IMR-90 (cell line): Measurements from ENCODE around the gene CNPY2. TPM values are rescaled to one million over a fixed set of nuclear protein-coding genes. Genes with fewer than 3 reads are reported as not detected.

Experiments
- ATAC-seq: fragments of 200-7000 bp; cut with Tn5 transposase; 2 replicates; pipeline ENCODE4 v1.9.1; 2020; ENCODE audit warnings: low read depth, mild to moderate bottlenecking, moderate library complexity
- BruUV-seq: library from RNA; stranded (reverse); fragments of 400-500 nt; replicated peaks from 2 replicates; lab custom pipeline; 2021; lab: Mats Ljungman, UMichigan
- CTCF ChIA-PET: fragments of 300-600 bp; formaldehyde crosslinking; extraction: SDS; loops from one replicate; lab custom pipeline; 2021; ENCODE audit warnings: antibody characterized with exemption; lab: Yijun Ruan, JAX
- POLR2A ChIA-PET: fragments of 300-600 bp; sonication (Branson Sonifier 250); formaldehyde crosslinking; loops from one replicate; lab custom pipeline; 2022; ENCODE audit warnings: antibody characterized with exemption; ENCODE audit not compliant: unreplicated experiment; lab: Charles Lee
- DNase-seq: peaks from one replicate; pipeline ENCODE4 v3.0.0; 2013
- H2AFZ ChIP-seq: replicated peaks from 2 replicates; pipeline ENCODE3; 2013; ENCODE audit warnings: low read length, mild to moderate bottlenecking; ENCODE audit not compliant: poor library complexity
- H2AK5ac ChIP-seq: 2 replicates; pipeline ENCODE4 v1.6.1; 2013; ENCODE audit warnings: low read depth, low read length, inconsistent platforms
- H2AK9ac ChIP-seq: replicated peaks from 2 replicates; pipeline ENCODE3; 2013; ENCODE audit warnings: mild to moderate bottlenecking, low read depth, low read length, moderate library complexity; ENCODE audit not compliant: poor library complexity
- H2BK120ac ChIP-seq: 2 replicates; pipeline ENCODE4 v1.6.1; 2013; ENCODE audit warnings: low read depth, low read length, inconsistent platforms
- H2BK15ac ChIP-seq: 3 replicates; pipeline ENCODE4 v1.6.1; 2013; ENCODE audit warnings: low read depth, low read length, inconsistent platforms
- H2BK20ac ChIP-seq: 2 replicates; pipeline ENCODE4 v1.6.1; 2013; ENCODE audit warnings: low read depth, mild to moderate bottlenecking, inconsistent platforms, low read length, moderate library complexity
- H2BK5ac ChIP-seq: 2 replicates; pipeline ENCODE4 v1.6.1; 2013; ENCODE audit warnings: mild to moderate bottlenecking, low read depth, low read length, inconsistent platforms; ENCODE audit not compliant: poor library complexity, severe bottlenecking
- H3K14ac ChIP-seq: replicated peaks from 2 replicates; pipeline ENCODE4 v1.6.1; 2013; ENCODE audit warnings: low read depth, low read length, inconsistent platforms
- H3K18ac ChIP-seq: 2 replicates; pipeline ENCODE4 v1.6.1; 2013; ENCODE audit warnings: low read depth, low read length, control low read depth
- H3K23ac ChIP-seq: 2 replicates; pipeline ENCODE4 v1.6.1; 2013; ENCODE audit warnings: low read depth, low read length, inconsistent platforms
- H3K27ac ChIP-seq: 2 replicates; pipeline ENCODE4 v1.5.1; 2013; ENCODE audit warnings: mild to moderate bottlenecking, control low read depth, low read length; ENCODE audit not compliant: insufficient read depth
- H3K27me3 ChIP-seq: 2 replicates; pipeline ENCODE4 v1.6.1; 2013; ENCODE audit warnings: low read length; ENCODE audit not compliant: control insufficient read depth, insufficient read depth
- H3K36me3 ChIP-seq: 2 replicates; pipeline ENCODE4 v1.6.1; 2013; ENCODE audit warnings: low read length, mixed read lengths; ENCODE audit not compliant: control insufficient read depth, insufficient read depth
- H3K4ac ChIP-seq: 2 replicates; pipeline ENCODE4 v1.6.1; 2013; ENCODE audit warnings: low read depth, low read length, inconsistent platforms
- H3K4me1 ChIP-seq: 2 replicates; pipeline ENCODE4 v1.6.1; 2013; ENCODE audit warnings: low read length, mixed read lengths; ENCODE audit not compliant: control insufficient read depth, insufficient read depth
- H3K4me2 ChIP-seq: 2 replicates; pipeline ENCODE4 v1.6.1; 2013; ENCODE audit warnings: low read depth, mild to moderate bottlenecking, control low read depth, low read length, moderate library complexity
- H3K4me3 ChIP-seq: 2 replicates; pipeline ENCODE4 v1.5.1; 2013; ENCODE audit warnings: low read depth, mild to moderate bottlenecking, control low read depth, low read length, moderate library complexity; ENCODE audit not compliant: insufficient read depth
- H3K56ac ChIP-seq: 2 replicates; pipeline ENCODE4 v1.6.1; 2013; ENCODE audit warnings: low read length, inconsistent platforms; ENCODE audit not compliant: insufficient read depth; ENCODE audit errors: extremely low read depth
- H3K79me1 ChIP-seq, 2 experiments: 2 replicates each; pipeline ENCODE4 v1.6.1; 2013; ENCODE audit warnings: low read length in 2 of 2, inconsistent platforms in 1 of 2, low read depth in 1 of 2
- H3K9ac ChIP-seq: 2 replicates; pipeline ENCODE4 v1.6.1; 2013; ENCODE audit warnings: low read depth, low read length, control low read depth
- H3K9me1 ChIP-seq: 2 replicates; pipeline ENCODE4 v1.6.1; 2013; ENCODE audit warnings: low read length, inconsistent platforms; ENCODE audit not compliant: insufficient read depth
- H3K9me3 ChIP-seq: 2 replicates; pipeline ENCODE4 v1.6.1; 2013; ENCODE audit warnings: low read length; ENCODE audit not compliant: control insufficient read depth, insufficient read depth
- H4K20me1 ChIP-seq: 2 replicates; pipeline ENCODE4 v1.6.1; 2013; ENCODE audit warnings: low read length, inconsistent platforms; ENCODE audit not compliant: insufficient read depth
- H4K5ac ChIP-seq: 2 replicates; pipeline ENCODE4 v1.6.1; 2013; ENCODE audit warnings: mild to moderate bottlenecking, low read depth, low read length, control low read depth
- H4K8ac ChIP-seq, 2 experiments: 2 replicates each; pipeline ENCODE4 v1.6.1; 2013; ENCODE audit warnings: low read depth in 2 of 2, low read length in 2 of 2, control low read depth in 1 of 2, inconsistent platforms in 1 of 2
- H4K91ac ChIP-seq: 2 replicates; pipeline ENCODE4 v1.6.1; 2013; ENCODE audit warnings: low read depth, low read length, inconsistent platforms; ENCODE audit not compliant: insufficient read depth
- CEBPB ChIP-seq: IDR thresholded peaks from 2 replicates; pipeline ENCODE4 v1.6.1; 2012; ENCODE audit warnings: low read depth, low read length, improper control_type of control experiment
- CHD1 ChIP-seq: IDR thresholded peaks from 2 replicates; pipeline ENCODE4 v1.6.1; 2012; ENCODE audit warnings: low read depth, low read length, improper control_type of control experiment
- ELK1 ChIP-seq: fragments of 150-350 bp; IDR thresholded peaks from 2 replicates; pipeline ENCODE4 v1.6.1; 2016; ENCODE audit warnings: low read depth, mild to moderate bottlenecking, low read length, moderate library complexity, borderline replicate concordance
- FOS ChIP-seq: fragments of 150-350 bp; IDR thresholded peaks from 2 replicates; pipeline ENCODE4 v1.6.1; 2016; ENCODE audit warnings: low read depth, low read length
- MAFK ChIP-seq: IDR thresholded peaks from 2 replicates; pipeline ENCODE4 v1.6.1; 2012; ENCODE audit warnings: low read depth, low read length, improper control_type of control experiment
- MAZ ChIP-seq: IDR thresholded peaks from 2 replicates; pipeline ENCODE4 v1.6.1; 2012; ENCODE audit warnings: low read depth, mild to moderate bottlenecking, low read length, improper control_type of control experiment, moderate library complexity, borderline replicate concordance
- MXI1 ChIP-seq: IDR thresholded peaks from 2 replicates; pipeline ENCODE4 v1.6.1; 2012; ENCODE audit warnings: low read depth, mild to moderate bottlenecking, low read length, moderate library complexity, borderline replicate concordance
- NFE2L2 ChIP-seq: fragments of 150-350 bp; IDR thresholded peaks from 2 replicates; pipeline ENCODE4 v1.6.1; 2016; ENCODE audit warnings: low read depth, mild to moderate bottlenecking, low read length
- RAD21 ChIP-seq: IDR thresholded peaks from 2 replicates; pipeline ENCODE4 v1.6.1; 2012; ENCODE audit warnings: low read length, improper control_type of control experiment
- RFX5 ChIP-seq: IDR thresholded peaks from 2 replicates; pipeline ENCODE4 v1.8.0; 2012; ENCODE audit warnings: low read depth, mild to moderate bottlenecking, low read length, moderate library complexity
- SMC3 ChIP-seq: fragments of 150-350 bp; IDR thresholded peaks from 2 replicates; pipeline ENCODE4 v1.6.1; 2016; ENCODE audit warnings: low read depth, mild to moderate bottlenecking, antibody characterized with exemption, low read length, moderate library complexity
- WGBS, 2 experiments: methylation state at CpG; one replicate each; pipeline versions ENCODE4 v1.1.5 to v1.1.7; 2013; ENCODE audit warnings: missing lambda C conversion rate in 2 of 2; ENCODE audit not compliant: insufficient read length in 1 of 2; ENCODE audit errors: extremely low coverage in 2 of 2; 5-methylcytosine and 5-hydroxymethylcytosine counted together
- dilution Hi-C: fragments of 300-500 bp; cut with HindIII; formaldehyde crosslinking; loops from one replicate; pipeline ENCODE4 v1.14.3; 2018; ENCODE audit warnings: low sequenced_read_pairs; ENCODE audit not compliant: unreplicated experiment
- in situ Hi-C: fragments of 300-500 bp; cut with MboI; formaldehyde crosslinking; loops from 3 replicates; pipeline ENCODE4 v1.14.3; 2019; ENCODE audit warnings: low sequenced_read_pairs, inconsistent platforms, mixed read lengths
- intact Hi-C: fragments of 100-400 bp; cut with micrococcal nuclease; formaldehyde crosslinking; loops from 2 replicates; pipeline ENCODE4 v1.10.0; 2022
- polyA plus RNA-seq, 3 experiments: library from polyadenylated mRNA; depleted of rRNA; stranded (reverse); fragments of >200 nt; gene quantifications; 2 replicates each; pipeline ENCODE4 v1.2.3, GENCODE V29; 2012; ENCODE audit warnings: low replicate concordance in 1 of 3
- total RNA-seq: library from RNA; depleted of rRNA; stranded (reverse); fragments of >200 nt; gene quantifications from 2 replicates; pipeline ENCODE4 v1.2.3, GENCODE V29; 2012
- TF ChIP-seq, protein P1 (sequence below): conservative IDR thresholded peaks from 2 replicates; pipeline ENCODE4 v1.5.1; 2012; ENCODE audit warnings: mild to moderate bottlenecking, low read depth, low read length, improper control_type of control experiment

CNPY2 gene
- total and polyA plus RNA-seq, 2 of the 4 experiments (the other 2 are of a cell fraction), result 65.2 to 175 TPM

GRCh38 chr12:56350662-56351061 is 34.9 kb upstream of the CNPY2 start:
- Histone ChIP-seq H3K4me1 (no peaks in the 10 kb centered on the region), H3K14ac (no peak overlapping the region), H3K56ac (no peak overlapping the region), H3K9me3 (no peaks in the 10 kb centered on the region), H3K4ac (no peak overlapping the region), H3K9me1 (no peaks in the 10 kb centered on the region), H4K8ac (no peak overlapping the region), H4K20me1 (peaks cover 5% of the 10 kb centered on the region; the same call in 1 of the 2 replicates), H2BK5ac (no peak overlapping the region), H4K5ac (no peak overlapping the region), H3K18ac (no peak overlapping the region), H2AK9ac (no peak overlapping the region), H2BK15ac (no peak overlapping the region), H3K36me3 (peaks cover 79% of the 10 kb centered on the region), H4K91ac (no peak overlapping the region), H2BK20ac (no peak overlapping the region), H3K27me3 (no peaks in the 10 kb centered on the region), H3K4me3 (no peak overlapping the region), H2BK120ac (no peak overlapping the region), H3K23ac (no peak overlapping the region), H2AK5ac (no peak overlapping the region), H3K9ac (no peak overlapping the region), H3K27ac (no peak overlapping the region), H3K79me1 (peaks cover 3 to 22% of the 10 kb centered on the region in 2 experiments; a peak in 3 of 4 replicates), H3K4me2 (no peak overlapping the region), H2AFZ (no peak overlapping the region)
- CTCF ChIA-PET, result no interaction called here
- TF ChIP-seq CHD1 (no peak), MAFK (no peak), RAD21 (no peak), RFX5 (no peak), NFE2L2 (no peak), CEBPB (no peak), FOS (no peak), MXI1 (no peak), ELK1 (no peak), MAZ (no peak), SMC3 (no peak)
- TF ChIP-seq, protein P1, sequence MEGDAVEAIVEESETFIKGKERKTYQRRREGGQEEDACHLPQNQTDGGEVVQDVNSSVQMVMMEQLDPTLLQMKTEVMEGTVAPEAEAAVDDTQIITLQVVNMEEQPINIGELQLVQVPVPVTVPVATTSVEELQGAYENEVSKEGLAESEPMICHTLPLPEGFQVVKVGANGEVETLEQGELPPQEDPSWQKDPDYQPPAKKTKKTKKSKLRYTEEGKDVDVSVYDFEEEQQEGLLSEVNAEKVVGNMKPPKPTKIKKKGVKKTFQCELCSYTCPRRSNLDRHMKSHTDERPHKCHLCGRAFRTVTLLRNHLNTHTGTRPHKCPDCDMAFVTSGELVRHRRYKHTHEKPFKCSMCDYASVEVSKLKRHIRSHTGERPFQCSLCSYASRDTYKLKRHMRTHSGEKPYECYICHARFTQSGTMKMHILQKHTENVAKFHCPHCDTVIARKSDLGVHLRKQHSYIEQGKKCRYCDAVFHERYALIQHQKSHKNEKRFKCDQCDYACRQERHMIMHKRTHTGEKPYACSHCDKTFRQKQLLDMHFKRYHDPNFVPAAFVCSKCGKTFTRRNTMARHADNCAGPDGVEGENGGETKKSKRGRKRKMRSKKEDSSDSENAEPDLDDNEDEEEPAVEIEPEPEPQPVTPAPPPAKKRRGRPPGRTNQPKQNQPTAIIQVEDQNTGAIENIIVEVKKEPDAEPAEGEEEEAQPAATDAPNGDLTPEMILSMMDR, result no peak
- no TSS peak for BruUV-seq
- in situ Hi-C loops, result loop anchor here (10.0 kb wide), 1 partner anchor 114 kb away; the partner anchor contains the start of gene SPRYD4
- 100% methylated on average over 1 of the region's 2 CpGs; no CpG with 5 or more reads in 1 of the 2 experiments for WGBS, 2 experiments
- POLR2A ChIA-PET, result no interaction called here
- intact Hi-C loops, result no loop called here
- ATAC-seq (no peak), DNase-seq (no peak)
- dilution Hi-C loops, result no loop called here
